HepG2 (cell line): ENCODE results near the gene CSTB. TPM values are rescaled to one million over a fixed set of nuclear protein-coding genes. Genes with fewer than 3 reads are reported as not detected.

Source experiments
- ATF1 ChIP-seq: IDR thresholded peaks from 2 replicates; pipeline ENCODE4 v1.6.1; 2016; ENCODE audit warnings: mild to moderate bottlenecking, control low read depth
- ATF2 ChIP-seq: sonication (generic); formaldehyde crosslinking; IDR thresholded peaks from 2 replicates; pipeline ENCODE4 v1.4.0; 2020; ENCODE audit warnings: missing genetic modification reagents
- CBX2 ChIP-seq, 2 experiments: fragments of 200-600 bp in 1 of 2; sonication (generic); formaldehyde crosslinking in 1 of 2; IDR thresholded peaks; 2 replicates each; pipeline versions ENCODE4 v1.7.0 to v1.8.1; 2018 to 2022; ENCODE audit warnings: low read depth in 2 of 2, low read length in 1 of 2, mild to moderate bottlenecking in 1 of 2, missing genetic modification reagents in 1 of 2
- DMTF1 ChIP-seq: sonication (generic); formaldehyde crosslinking; IDR thresholded peaks from 2 replicates; pipeline ENCODE4 v1.4.0; 2020; ENCODE audit warnings: mild to moderate bottlenecking, missing genetic modification reagents
- ELF1 ChIP-seq: sonication (generic); formaldehyde crosslinking; IDR thresholded peaks from 2 replicates; pipeline ENCODE4 v1.4.0; 2020; ENCODE audit warnings: missing genetic modification reagents
- FIP1L1 ChIP-seq: fragments of 200-400 bp; formaldehyde crosslinking; IDR thresholded peaks from 2 replicates; pipeline ENCODE4 v1.6.1; 2018; ENCODE audit warnings: low read depth, mild to moderate bottlenecking, low read length, moderate library complexity, borderline replicate concordance; ENCODE audit not compliant: insufficient read depth
- KDM4B ChIP-seq: sonication (generic); formaldehyde crosslinking; IDR thresholded peaks from 2 replicates; pipeline ENCODE4 v1.4.0; 2020; ENCODE audit warnings: missing genetic modification reagents
- MAX ChIP-seq: IDR thresholded peaks from 2 replicates; pipeline ENCODE4 v1.6.1; 2012; ENCODE audit warnings: inconsistent platforms
- MAZ ChIP-seq, 2 experiments: sonication (generic) in 1 of 2; formaldehyde crosslinking in 1 of 2; IDR thresholded peaks; 2 replicates each; pipeline versions ENCODE4 v1.5.0 to v1.6.1; 2012 to 2020; ENCODE audit warnings: low read depth in 2 of 2, mild to moderate bottlenecking in 2 of 2, borderline replicate concordance in 1 of 2, improper control_type of control experiment in 1 of 2, low read length in 1 of 2, missing genetic modification reagents in 1 of 2, moderate library complexity in 1 of 2
- MYPOP ChIP-seq: sonication (generic); formaldehyde crosslinking; IDR thresholded peaks from 2 replicates; pipeline ENCODE4 v1.8.1; 2023; ENCODE audit warnings: mild to moderate bottlenecking, moderate library complexity, missing genetic modification reagents
- RFX1 ChIP-seq: fragments of 450-650 bp; IDR thresholded peaks from 2 replicates; pipeline ENCODE4 v1.6.1; 2017
- SPEN ChIP-seq: sonication (generic); formaldehyde crosslinking; IDR thresholded peaks from 2 replicates; pipeline ENCODE4 v1.5.1; 2020; ENCODE audit warnings: low read depth, mild to moderate bottlenecking, missing genetic modification reagents
- ZBTB10 ChIP-seq: sonication (generic); formaldehyde crosslinking; IDR thresholded peaks from 2 replicates; pipeline ENCODE4 v1.4.0; 2020; ENCODE audit warnings: missing genetic modification reagents, borderline replicate concordance
- ZFP62 ChIP-seq: sonication (generic); formaldehyde crosslinking; IDR thresholded peaks from 2 replicates; pipeline ENCODE4 v1.4.0; 2020; ENCODE audit warnings: missing genetic modification reagents
- ZNF431 ChIP-seq: sonication (generic); formaldehyde crosslinking; IDR thresholded peaks from 2 replicates; pipeline ENCODE4 v1.9.0; 2022; ENCODE audit warnings: missing genetic modification reagents, low read depth, mild to moderate bottlenecking, borderline replicate concordance
- ZNF615 ChIP-seq: sonication (generic); formaldehyde crosslinking; IDR thresholded peaks from 2 replicates; pipeline ENCODE4 v1.5.0; 2020; ENCODE audit warnings: mild to moderate bottlenecking, missing genetic modification reagents, borderline replicate concordance
- ZNF740 ChIP-seq: sonication (generic); formaldehyde crosslinking; IDR thresholded peaks from 2 replicates; pipeline ENCODE4 v1.4.0; 2020; ENCODE audit warnings: missing genetic modification reagents
- ZNF891 ChIP-seq: sonication (generic); formaldehyde crosslinking; IDR thresholded peaks from 2 replicates; pipeline ENCODE4 v1.5.0; 2020; ENCODE audit warnings: mild to moderate bottlenecking, missing genetic modification reagents
- ZSCAN22 ChIP-seq: sonication (generic); formaldehyde crosslinking; IDR thresholded peaks from 2 replicates; pipeline ENCODE4 v1.4.0; 2020; ENCODE audit warnings: mild to moderate bottlenecking, missing genetic modification reagents
- polyA plus RNA-seq, 8 experiments: library from polyadenylated mRNA; depleted of rRNA in 3 of 8; stranded (reverse) in 7 of 8; unstranded in 1 of 8; fragments of >200 nt; fragmentation: Illumina TruSeq in 4 of 8; extraction: Trizol in 4 of 8; gene quantifications; 2 replicates each; pipeline versions ENCODE4 v1.2.1 to v1.2.3, GENCODE V29; 2011 to 2016; ENCODE audit warnings: low read depth in 4 of 8, missing spikeins in 1 of 8, mixed read lengths in 1 of 8; ENCODE audit not compliant: insufficient read depth in 1 of 8
- total RNA-seq, 5 experiments: library from RNA; depleted of rRNA; stranded (reverse); fragments of >200 nt; fragmentation: Illumina TruSeq; extraction: Trizol; gene quantifications; 2 replicates each; pipeline ENCODE4 v1.2.3, GENCODE V29; 2016; ENCODE audit warnings: low read depth in 1 of 5

Gene CSTB
- total and polyA plus RNA-seq, 2 of the 13 experiments (the other 11 are each of a cell fraction or from before 2014, with no cell fraction given), result 11.7 to 94.1 TPM

- TF ChIP-seq SPEN (CRISPR knock-in tag), result peak; percentile 97
- TF ChIP-seq ZFP62 (CRISPR knock-in tag), result no peak
- peak; percentile 75; the same call in 1 of the 2 replicates for TF ChIP-seq ATF1 (CRISPR knock-in tag)
- TF ChIP-seq MAZ (IDR thresholded peaks at IDR 0.05; ENCODE audit: borderline replicate concordance, low read depth, low read length), result no peak; the same call in 1 of the 2 replicates
- peak; percentile 94 for TF ChIP-seq MAZ (CRISPR knock-in tag; IDR thresholded peaks at IDR 0.05; ENCODE audit: low read depth)
- no peak for TF ChIP-seq ZNF615 (CRISPR knock-in tag)
- TF ChIP-seq ATF2 (CRISPR knock-in tag), result peak; percentile 81
- TF ChIP-seq MYPOP (CRISPR knock-in tag), result peak; percentile 90
- no peak for TF ChIP-seq CBX2 (IDR thresholded peaks at IDR 0.05; ENCODE audit: low read depth, low read length)
- no peak for TF ChIP-seq CBX2 (CRISPR knock-in tag; IDR thresholded peaks at IDR 0.05; ENCODE audit: low read depth)
- no peak for TF ChIP-seq ZNF740 (CRISPR knock-in tag)
- TF ChIP-seq RFX1, result no peak
- no peak for TF ChIP-seq ZNF431 (CRISPR knock-in tag)
- TF ChIP-seq FIP1L1, result no peak
- no peak for TF ChIP-seq KDM4B (CRISPR knock-in tag)
- TF ChIP-seq ELF1 (CRISPR knock-in tag), result no peak
- TF ChIP-seq ZSCAN22, result no peak
- TF ChIP-seq MAX, result peak; percentile 99
- TF ChIP-seq ZNF891, result no peak
- no peak for TF ChIP-seq ZBTB10 (CRISPR knock-in tag)
- TF ChIP-seq DMTF1 (CRISPR knock-in tag), result no peak
Observed at GRCh38 chr21:43789276-43790009, 13.3 kb upstream of the CSTB start, which contains the start of gene RRP1 (continued).
